Myocyte (in vitro differentiated cells): Measurements from ENCODE around the gene WDR82. TPM values are rescaled to one million over a fixed set of nuclear protein-coding genes. Genes with fewer than 3 reads are reported as not detected.

Experiments used
- DNase-seq: peaks from one replicate; pipeline ENCODE4 v3.0.0-alpha.2; 2012; ENCODE audit warnings: low read depth
- total RNA-seq: library from RNA; depleted of rRNA; stranded (reverse); fragments of >200 nt; gene quantifications from 2 replicates; pipeline ENCODE4 v1.2.3, GENCODE V29; 2014

The WDR82 gene
- total RNA-seq, 1 donor from 2014 or later, result 58.6 TPM

GRCh38 chr3:52226229-52226817, 52.1 kb downstream of the WDR82 start:
- no peak for DNase-seq

DNA sequence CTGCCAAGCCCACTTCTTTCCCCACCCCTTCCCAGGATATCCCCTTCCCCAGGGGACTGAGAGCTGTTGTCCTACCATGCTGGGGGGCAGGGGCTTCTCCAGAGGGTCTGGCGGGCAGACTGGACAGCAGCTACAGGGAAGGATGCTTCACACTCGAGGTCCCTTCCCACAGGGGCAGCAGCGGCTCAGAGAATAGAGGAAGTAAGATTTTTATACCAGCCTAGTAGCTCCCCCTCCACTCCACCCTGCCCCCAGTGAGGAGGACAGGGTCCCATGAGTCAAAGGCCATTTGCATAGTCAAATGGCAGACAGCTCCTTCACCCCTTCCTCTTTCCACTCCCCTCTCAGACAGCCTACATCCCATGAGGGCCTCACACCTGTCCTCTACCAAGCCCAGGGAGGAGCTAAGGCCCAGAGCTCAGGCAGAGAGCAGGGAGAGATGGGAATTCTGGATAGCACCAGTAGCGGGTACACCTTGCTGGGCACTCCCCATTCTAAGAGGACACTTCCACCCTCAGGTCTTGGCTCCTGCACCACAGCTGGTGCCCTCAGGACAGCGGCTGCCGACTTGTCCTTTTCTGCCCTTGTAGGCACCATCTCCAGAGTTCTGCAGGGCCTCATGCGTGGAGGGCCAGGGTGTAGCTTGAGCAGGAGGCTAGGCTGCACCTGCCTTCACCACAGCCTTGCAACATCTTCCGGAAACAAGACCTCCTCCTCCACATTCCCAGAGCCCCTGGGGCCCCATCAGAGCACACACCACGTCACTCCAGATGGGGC, 52.8 kb downstream of the WDR82 start, which contains the start of gene TLR9:
Gene TLR9 (minus strand): TSS at position 194 of the 777 bp plus-strand sequence. CDS start 116 bp downstream, at position 78.
- no peak for DNase-seq

- DNase-seq, result no peak
Measured at GRCh38 chr3:52223449-52224408, 54.7 kb downstream of the WDR82 start.

GRCh38 chr3:52222319-52223221, 55.9 kb downstream of the WDR82 start:
- no peak for DNase-seq

- no peak for DNase-seq
Measured at GRCh38 chr3:52221563-52222318, 56.7 kb downstream of the WDR82 start.

- DNase-seq, result no peak
Measured at GRCh38 chr3:52221141-52221562, 57.3 kb downstream of the WDR82 start.

DNA sequence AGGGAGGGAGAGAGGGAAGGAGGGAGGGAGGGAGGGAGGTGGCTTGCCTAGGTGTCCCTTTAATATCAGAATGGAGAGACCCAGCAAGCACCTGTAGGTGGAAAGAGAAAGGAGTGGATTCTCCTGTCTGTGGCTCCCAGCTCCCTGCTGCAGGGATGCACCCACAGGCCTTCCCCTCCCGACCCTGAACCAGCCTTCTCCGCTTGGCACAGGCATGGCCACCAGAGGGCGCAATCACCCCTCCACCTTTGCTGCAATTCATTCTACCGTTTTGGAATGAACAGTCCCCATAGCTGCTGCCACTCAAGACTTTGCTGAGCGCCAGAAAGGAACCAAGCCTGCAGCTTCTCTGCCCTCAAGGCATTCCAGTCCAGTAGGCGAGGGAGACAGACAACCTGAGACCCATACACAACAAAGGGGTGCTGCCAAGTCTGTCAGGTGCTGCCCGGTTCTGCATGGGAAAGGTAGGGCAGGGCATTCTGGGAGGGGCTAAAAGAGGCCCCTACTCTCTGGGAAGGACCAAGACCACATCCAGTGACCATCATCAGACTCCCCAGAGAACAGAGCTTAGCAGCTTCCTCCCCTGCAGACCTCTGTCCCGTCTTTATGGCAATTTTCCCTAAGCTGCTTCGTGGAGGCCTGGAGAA, 57.9 kb downstream of the WDR82 start:
- peak; percentile 78 for DNase-seq

- no peak for DNase-seq
Measured at GRCh38 chr3:52218937-52219650, 59.4 kb downstream of the WDR82 start.

DNA sequence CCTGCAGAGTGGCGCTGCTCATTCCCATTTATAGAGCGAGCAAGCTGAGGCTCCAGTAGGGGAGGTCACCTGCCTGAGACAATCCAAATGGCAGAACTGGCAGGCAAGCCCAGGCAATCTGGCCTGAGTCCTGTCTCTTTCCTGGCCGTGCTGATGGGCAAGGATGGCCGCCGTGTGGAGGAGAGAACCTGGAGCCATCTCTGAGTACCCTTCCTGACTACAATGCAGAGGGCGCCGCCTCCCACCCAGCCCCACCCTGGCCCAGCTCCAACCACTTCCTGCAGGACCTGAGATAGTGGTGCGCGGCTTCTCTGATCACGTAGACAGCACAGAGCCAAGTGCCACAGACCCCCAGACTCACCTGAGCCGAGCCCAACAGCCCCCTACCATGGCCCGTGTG, 60.0 kb downstream of the WDR82 start:
- no peak for DNase-seq

DNA sequence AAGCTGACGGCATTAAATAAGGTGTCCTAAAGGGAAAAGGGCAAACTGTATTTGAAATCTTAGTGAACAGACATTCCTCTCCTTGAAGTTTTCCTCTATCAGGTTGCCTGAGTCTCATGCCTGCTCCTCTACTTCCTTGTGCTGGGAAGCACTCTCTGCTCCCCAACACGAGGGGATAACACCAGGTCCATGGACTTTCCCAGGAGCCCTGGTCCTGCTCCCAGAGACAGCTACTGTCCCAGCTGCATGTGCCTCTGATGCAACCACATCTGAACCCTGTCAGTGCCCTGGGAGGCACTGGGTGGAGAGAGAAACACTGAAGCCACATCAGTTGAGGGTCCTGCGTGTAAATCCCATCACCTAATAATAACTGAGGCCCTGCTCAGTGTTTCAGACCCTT, 60.4 kb downstream of the WDR82 start:
- no peak for DNase-seq

DNA sequence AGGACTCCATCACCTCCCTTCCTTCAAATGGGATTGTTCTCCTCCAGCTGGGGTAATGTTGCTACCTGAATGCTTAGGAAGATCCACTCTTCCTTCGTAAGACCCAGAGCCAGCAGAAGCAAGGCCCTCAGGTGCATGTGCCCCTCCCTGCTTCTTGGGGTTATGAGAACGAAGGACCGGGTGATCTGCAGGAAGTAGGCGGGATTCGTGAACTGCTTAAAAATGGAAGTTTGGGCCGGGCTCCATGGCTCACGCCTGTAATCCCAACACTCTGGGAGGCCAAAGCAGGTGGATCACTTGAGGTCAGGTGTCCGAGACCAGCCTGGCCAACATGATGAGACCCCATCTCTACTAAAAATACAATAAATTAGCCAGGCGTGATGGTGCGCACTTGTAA, 61.0 kb downstream of the WDR82 start:
- no peak for DNase-seq

- DNase-seq, result peak; percentile 98
Measured at GRCh38 chr3:52216585-52217408, 61.7 kb downstream of the WDR82 start.

GRCh38 chr3:52215351-52215750, 63.1 kb downstream of the WDR82 start:
- DNase-seq, result no peak

- no peak for DNase-seq
Measured at GRCh38 chr3:52213901-52214300, 64.5 kb downstream of the WDR82 start.

GRCh38 chr3:52213005-52213404, 65.4 kb downstream of the WDR82 start:
- DNase-seq, result no peak

GRCh38 chr3:52211268-52211891, 67.1 kb downstream of the WDR82 start:
- DNase-seq, result no peak

DNA sequence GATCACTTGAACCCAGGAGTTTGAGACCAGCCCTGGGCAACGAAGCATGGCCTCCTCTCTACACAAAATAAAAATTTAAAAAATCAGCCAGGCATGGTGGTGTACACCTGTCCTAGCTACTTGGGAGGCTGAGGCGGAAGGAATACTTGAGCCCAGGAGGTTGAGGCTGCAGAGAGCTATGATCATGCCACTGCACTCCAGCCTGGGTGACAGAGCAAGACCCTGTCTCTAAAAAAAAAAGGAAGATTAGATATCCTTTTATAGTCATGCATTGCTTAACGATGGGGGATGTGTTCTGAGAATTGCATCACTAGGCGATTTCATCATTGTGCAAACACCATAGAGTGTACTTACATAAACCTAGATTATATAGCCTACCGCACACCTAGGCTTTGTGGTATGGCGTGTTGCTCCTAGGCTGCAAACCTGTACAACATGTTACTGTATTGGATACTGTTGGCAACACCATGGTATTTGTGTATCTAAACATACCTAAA, 67.9 kb downstream of the WDR82 start:
- no peak for DNase-seq
